Fibroblast of gingiva (primary cell): ENCODE data around the gene DLGAP1.
"Not testable (repeated sequence)": the region's sequence is repeated elsewhere in the genome, so short reads cannot be mapped to it uniquely, and the experiment has no call there.

Experiments used
- DNase-seq: peaks from one replicate; pipeline ENCODE4 v3.0.0-alpha.2; 2011; ENCODE audit warnings: low read depth

DLGAP1 gene

DNA sequence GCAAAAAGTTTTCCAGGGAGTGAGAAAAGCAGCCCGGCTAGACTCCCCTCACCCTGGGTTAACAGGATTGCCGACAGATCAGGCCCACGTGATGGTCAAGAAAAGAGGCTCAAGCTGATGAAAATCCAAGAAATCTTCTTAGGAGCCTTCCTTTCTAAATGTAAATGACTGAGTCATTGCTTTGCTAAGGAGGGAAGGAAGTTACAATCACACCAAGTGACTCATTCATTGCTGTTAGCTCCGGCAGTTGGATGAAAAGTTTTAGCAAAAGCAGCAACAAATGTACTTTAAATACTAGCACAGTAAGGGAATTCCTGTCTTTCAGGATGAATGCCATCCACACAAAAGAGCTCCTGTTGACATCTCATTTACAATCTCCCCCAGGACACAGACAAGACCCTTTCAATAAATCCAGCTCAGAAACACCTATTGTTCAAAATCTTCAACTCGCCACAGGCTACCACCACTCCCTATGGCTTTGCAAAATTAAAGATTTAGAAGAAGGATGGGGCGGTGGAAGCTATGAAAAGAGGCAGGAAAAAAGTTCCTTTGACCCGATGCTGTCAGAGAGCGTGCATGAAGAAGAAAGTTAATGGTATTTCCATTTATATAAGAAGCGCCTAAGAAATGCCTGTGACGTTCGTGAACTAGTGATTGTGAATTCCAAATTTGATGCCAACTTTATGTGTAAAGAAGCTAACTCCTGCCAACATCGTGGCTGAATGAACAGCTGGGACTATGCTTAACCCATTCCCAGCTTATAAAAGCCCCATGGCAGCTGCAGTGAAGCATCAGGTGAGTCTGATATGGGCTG lies 851.5 kb downstream of the DLGAP1 start:
- DNase-seq, result peak; percentile 98

- DNase-seq, result not testable (repeated sequence)
Measured at GRCh38 chr18:3601106-3601755, 853.9 kb downstream of the DLGAP1 start.

- DNase-seq, result no peak
Measured at GRCh38 chr18:3599861-3600260, 855.2 kb downstream of the DLGAP1 start.

GRCh38 chr18:3599195-3599594 lies 855.9 kb downstream of the DLGAP1 start:
- no peak for DNase-seq

GRCh38 chr18:3598581-3598980 lies 856.5 kb downstream of the DLGAP1 start:
- no peak for DNase-seq

DNA sequence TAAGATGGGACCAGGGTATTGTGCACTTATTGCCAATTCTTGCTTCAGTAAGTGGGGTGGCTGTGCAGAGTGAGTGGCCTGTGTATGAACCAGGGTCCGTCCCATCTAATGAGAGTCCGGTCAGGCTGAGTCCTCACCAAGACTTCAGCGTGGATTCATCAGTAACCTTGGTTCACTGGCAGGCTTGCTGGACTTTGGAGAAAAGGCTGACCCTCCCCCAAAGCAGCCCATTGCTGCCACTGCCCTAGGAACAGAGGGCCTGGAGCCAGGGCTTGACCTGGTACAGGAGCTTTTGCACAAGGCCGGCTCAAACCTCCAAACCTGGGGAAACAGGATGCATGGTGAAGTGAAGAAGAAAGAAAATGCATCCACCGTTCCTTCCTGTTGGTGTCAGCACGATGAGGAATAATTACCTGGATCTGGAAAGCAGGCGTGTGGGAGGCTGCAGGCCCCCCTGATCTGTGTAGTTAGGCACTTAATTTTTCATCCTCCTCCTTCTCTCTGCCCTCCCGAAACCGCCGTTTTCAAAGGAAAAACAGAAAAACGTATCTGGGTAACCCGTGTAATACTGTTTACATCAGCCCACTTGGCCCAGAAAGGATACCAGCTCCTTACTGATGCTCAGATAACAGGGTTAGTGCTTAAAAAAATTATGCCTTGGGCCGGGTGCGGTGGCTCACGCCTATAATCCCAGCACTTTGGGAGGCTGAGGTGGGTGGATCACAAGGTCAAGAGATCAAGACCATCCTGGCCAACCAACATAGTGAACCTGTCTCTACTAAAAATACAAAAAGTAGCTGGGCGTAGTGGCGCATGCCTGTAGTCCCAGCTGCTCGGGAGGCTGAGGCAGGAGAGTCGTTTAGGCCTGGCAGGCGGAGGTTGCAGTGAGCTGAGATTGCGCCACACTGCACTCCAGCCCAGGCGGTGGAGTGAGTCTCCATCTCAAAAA lies 857.4 kb downstream of the DLGAP1 start:
- DNase-seq, result no peak

DNA sequence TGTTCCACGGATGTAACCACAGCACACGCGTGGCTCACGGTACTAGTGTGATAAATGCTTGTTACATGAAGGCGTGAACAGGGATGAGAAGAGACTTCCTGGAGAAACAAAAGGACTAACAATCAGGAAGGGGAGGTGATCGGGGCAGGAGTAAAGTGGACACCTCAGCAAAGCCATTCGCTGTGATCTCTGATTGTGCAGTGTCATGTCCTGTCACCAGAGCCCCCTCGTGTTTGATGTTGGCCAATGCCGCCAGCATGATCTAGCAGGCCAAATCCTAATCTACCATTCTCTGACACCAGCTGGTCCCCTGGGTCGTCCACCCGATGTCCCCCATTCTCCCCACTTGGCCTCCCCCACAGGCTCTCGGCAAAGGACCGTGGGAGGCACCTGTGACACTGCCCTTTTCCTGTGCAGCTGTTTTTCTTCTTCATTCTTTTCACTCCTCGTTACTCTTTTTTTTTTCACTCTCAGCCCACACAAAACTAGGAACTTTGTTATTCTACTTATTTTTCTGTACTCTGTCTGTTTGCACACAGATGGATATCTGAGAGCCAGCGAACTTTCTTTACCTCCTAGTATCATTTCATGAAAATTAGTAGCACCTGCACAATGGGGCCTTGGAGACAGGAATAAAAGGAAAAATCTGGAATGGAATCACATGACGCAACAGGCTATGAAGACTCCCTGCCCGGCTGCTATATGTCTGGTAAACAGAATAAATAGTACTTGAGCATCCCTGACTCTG lies 858.3 kb downstream of the DLGAP1 start:
- peak; percentile 45 for DNase-seq

GRCh38 chr18:3596324-3596636 lies 858.8 kb downstream of the DLGAP1 start:
- no peak for DNase-seq

DNA sequence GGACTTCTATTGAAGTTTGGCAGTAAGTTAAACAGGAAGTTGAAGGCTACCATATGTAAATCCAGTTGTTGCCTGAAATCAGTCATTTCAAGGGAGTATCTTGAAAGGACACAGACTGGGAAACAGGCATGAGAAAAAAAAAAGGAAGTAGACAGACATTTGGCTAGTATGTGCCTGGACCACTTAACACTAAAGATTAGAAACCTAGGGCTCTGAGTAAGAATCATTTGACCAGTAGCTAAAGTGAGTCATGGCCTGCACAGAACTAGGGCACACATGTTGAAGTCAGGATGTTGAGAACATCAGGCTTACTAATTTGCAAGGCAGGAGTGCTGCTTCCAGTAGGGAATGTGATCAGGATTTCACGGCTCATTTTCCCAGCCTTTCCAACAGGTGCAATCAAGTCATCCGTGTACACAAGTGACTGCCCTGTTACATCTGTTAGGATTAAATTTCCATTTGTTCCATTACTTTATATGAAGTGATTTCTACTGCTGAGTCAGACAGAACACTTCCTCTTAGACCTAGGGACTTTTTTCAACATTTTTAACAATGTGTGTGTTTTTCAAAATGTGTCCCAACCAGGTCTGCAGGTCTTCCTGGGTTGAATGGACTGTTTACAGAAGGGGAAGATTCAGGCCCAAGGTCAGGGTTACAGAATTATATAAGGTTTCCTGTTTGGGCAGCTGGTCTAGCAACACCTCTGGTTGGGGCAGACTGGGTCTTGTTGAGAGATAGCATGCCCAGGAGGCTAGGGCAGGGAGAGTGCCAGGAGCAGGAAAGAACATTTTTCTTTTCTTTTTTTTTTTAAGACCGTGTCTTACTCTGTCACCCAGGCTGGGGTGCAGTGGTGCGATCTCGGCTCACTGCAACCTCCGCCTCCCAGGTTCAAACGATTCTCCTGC lies 859.5 kb downstream of the DLGAP1 start:
- DNase-seq, result peak; percentile 84

GRCh38 chr18:3594760-3595368 lies 860.2 kb downstream of the DLGAP1 start:
- peak; percentile 36 for DNase-seq

DNA sequence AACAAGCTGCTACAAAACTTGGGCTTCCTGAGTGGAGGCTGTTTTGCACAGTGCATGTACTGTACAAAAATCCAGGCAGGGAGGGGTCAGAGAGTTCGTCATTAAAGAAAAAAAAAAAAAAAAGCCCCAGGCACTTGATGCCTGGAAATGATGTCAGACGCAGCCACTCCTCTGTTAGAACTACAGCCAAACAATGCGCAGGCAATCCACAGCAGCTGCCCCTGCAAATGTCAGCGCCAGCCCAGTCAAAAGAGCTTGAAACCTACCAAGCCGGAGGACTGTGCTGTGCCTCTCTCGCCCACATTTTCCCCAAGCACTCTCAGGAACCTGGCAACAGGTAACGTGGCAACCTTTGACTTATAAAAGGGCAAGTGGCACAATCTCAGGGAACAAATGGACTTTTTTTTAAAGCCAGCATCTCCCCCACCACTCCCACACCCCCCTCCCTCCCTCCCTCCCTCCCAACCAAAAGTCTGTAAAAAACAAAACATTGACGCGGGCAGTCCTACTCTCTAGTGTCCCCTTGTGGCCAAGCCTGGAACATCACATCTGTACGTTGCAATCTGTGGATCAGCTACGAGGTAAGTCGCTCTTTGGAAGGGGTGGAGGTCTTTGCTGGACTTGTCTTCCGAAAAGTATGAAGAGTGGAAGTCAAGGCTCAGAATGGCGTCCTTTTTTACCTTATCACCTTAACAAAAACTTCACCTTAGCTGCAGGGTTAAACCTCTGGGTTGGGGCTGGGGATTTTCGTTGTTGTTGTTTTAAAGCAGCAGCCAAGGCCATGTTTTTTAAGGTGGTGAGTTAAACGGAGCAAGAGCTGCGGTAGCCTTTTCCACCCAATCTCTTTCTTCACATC lies 861.0 kb downstream of the DLGAP1 start:
- DNase-seq, result peak; percentile 98

- no peak for DNase-seq
Measured at GRCh38 chr18:3593381-3593903, 861.7 kb downstream of the DLGAP1 start.

DNA sequence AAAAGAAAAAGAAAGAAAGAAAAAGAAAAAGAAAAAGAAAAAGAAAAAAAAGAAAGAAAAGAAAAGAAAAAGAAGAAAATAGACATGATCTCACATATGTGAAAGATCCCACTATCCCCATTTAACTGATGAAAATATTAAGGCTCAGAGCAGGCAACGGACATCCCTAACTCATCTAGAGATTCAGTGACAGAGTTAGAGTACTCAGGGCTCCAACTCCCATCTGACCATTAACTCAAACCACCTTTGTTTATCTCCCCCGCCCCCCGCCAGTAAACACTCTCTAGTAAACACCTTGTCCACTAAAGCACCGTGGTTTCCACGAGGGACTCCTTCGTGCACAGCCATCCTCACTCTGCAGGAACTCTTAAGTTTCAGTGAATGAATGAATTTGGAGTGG lies 862.2 kb downstream of the DLGAP1 start:
- DNase-seq, result no peak

DNA sequence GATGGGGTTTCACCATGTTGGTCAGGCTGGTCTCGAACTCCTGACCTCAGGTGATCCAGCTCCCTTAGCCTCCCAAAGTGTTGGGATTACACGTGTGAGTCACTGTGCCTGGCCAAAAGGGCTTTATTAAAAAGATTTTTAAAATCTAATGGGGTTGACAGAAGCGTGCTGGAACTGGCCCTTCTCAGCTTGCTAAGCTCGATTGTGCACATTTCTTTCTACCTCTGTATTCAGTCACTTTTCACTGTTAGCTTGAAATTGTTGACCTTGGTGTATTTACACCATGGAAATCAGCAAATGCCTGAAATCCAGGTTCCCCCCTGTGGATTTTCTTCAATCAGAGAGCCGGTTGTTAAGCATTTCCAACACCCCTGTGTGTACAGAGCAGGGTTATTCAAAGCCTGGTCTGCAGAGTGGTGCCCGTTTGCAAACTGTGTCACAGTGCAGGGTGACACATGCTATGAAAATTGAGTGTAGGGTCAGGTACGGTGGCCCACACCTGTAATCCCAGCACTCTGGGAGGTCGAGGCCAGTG lies 864.9 kb downstream of the DLGAP1 start:
- DNase-seq, result no peak

DNA sequence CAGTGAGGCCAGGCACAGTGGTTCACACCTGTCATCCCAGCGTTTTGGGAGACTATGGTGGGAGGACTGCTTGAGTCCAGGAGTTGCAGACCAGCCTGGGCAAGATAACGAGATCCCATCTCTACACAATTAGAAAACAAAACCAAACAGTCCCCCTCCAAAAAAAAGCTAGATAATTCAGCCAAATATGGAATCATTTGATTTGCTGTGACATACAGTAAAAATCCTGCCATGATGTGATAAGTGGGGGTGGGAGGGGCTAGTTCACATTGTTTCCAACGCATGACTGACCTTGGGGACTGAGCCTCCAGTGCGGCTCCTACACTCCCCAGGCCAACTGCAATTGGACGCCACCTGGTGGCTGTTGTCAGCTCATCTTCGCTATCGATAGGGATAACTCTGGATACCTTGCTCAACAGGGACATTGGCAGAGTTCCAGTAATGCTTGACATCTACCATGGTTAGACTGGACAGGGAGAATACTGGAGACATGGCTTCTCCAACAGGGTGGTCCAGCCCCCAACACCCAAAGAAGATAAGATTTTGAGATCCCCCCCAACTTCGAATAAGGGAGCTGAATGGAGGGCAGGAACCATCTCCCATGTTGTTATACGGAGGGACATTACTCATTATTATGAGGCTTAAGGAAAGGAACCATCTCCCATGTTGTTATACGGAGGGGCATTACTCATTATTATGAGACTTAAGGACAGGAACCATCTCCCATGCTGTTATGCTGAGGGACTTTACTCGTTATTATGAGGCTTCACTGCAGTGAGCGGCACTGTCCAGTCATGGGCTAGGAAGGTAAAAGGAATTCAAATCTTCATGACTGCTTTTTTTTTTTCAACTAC lies 869.2 kb downstream of the DLGAP1 start:
- peak; percentile 77 for DNase-seq

DNA sequence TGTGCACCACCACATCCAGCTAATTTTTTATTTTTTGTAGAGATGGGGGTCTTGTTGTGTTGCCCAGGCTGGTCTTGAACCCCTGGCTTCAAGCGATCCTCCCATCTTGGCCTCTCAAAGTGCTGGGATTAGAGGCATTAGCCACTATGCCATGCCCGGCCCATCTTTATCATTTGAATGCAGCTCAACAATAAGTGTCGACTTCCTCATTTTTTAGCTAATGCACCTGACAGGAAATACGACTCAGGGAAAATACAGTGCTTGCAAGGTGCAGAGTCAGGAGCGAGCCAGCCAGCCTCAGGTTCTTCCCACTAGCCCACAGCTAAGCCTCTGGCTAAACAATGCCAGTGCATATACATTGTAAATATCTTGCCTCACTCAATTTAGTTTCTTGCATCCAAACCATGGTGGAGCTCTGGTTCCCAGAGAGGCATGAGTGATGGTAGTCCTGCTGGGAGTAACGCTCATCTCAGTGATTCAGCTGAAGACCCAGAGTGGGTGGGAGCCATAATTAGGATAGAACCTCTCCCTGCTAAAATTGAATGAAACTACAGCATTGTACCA lies 870.1 kb downstream of the DLGAP1 start:
- no peak for DNase-seq

- DNase-seq, result no peak
Measured at GRCh38 chr18:3584266-3584861, 870.7 kb downstream of the DLGAP1 start.
